Fibroblast of pulmonary artery (primary cell): Measurements from ENCODE around the gene ANO2.
"Not testable (repeated sequence)": the region's sequence is repeated elsewhere in the genome, so short reads cannot be mapped to it uniquely, and the experiment has no call there.

Source experiments
- DNase-seq: peaks from one replicate; pipeline ENCODE4 v3.0.0-alpha.2; 2010; ENCODE audit warnings: low read depth
- H3K4me3 ChIP-seq: replicated peaks from 2 replicates; pipeline ENCODE4 v1.5.1; 2011; ENCODE audit warnings: low read depth, mild to moderate bottlenecking, control low read depth, low read length, moderate library complexity
- CTCF ChIP-seq: IDR thresholded peaks from 2 replicates; pipeline ENCODE4 v1.5.1; 2011; ENCODE audit warnings: mild to moderate bottlenecking, control low read depth, low read length, inconsistent platforms; ENCODE audit errors: missing control alignments

ANO2 gene

GRCh38 chr12:5889381-5890047 is 55.5 kb downstream of the ANO2 start:
- no peak for DNase-seq
- TF ChIP-seq CTCF, result no peak
- H3K4me3 ChIP-seq, result no peak overlapping the region

- TF ChIP-seq CTCF, result no peak
- no peak overlapping the region for H3K4me3 ChIP-seq
- DNase-seq, result no peak
Observed at GRCh38 chr12:5888816-5889315, 56.2 kb downstream of the ANO2 start.

- H3K4me3 ChIP-seq, DNase-seq: not testable (repeated sequence)
Observed at GRCh38 chr12:5887819-5888218, 57.2 kb downstream of the ANO2 start.

- no peak for TF ChIP-seq CTCF
- no peak overlapping the region for H3K4me3 ChIP-seq
- DNase-seq, result no peak
Observed at GRCh38 chr12:5884866-5885265, 60.2 kb downstream of the ANO2 start.

GRCh38 chr12:5884285-5884684 is 60.8 kb downstream of the ANO2 start:
- no peak for TF ChIP-seq CTCF
- no peak overlapping the region for H3K4me3 ChIP-seq
- DNase-seq, result no peak

- TF ChIP-seq CTCF, result no peak
- no peak for DNase-seq
- H3K4me3 ChIP-seq, result no peak overlapping the region
Observed at GRCh38 chr12:5882511-5883190, 62.4 kb downstream of the ANO2 start.

- no peak for DNase-seq
- no peak for TF ChIP-seq CTCF
- H3K4me3 ChIP-seq, result no peak overlapping the region
Observed at GRCh38 chr12:5881666-5882065, 63.4 kb downstream of the ANO2 start.
